Measurements from ENCODE around the gene WNT9A. TPM values are rescaled to one million over a fixed set of nuclear protein-coding genes. Genes with fewer than 3 reads are reported as not detected.

Gene WNT9A
- total and polyA plus RNA-seq, 9 of the 15 experiments (the other 6 are each of a cell fraction or from before 2014, with no cell fraction given), result 0.04 to 0.17 (median 0.10) TPM; not detected in 4

GRCh38 chr1:227923353-227924167 is 24.2 kb downstream of the WNT9A start (continued):
- TF ChIP-seq CHD7 (IDR thresholded peaks at IDR 0.05; ENCODE audit: low read depth, low read length), result no peak
- TF ChIP-seq E2F4 (CRISPR knock-in tag; IDR thresholded peaks at IDR 0.05; ENCODE audit: low read depth), result no peak
- TF ChIP-seq ZFX (CRISPR knock-in tag; IDR thresholded peaks at IDR 0.05), result no peak
- no peak for TF ChIP-seq RBBP5 (IDR thresholded peaks at IDR 0.05; ENCODE audit: borderline replicate concordance, insufficient read depth, low read length, poor library complexity, severe bottlenecking)
- no peak for TF ChIP-seq ATF1 (CRISPR knock-in tag; IDR thresholded peaks at IDR 0.05)
- TF ChIP-seq ATF1 (tag; IDR thresholded peaks at IDR 0.05), result no peak
- no peak for TF ChIP-seq KLF16 (IDR thresholded peaks at IDR 0.05)
- TF ChIP-seq SREBF2 (CRISPR knock-in tag; IDR thresholded peaks at IDR 0.05), result no peak
- no peak for TF ChIP-seq TCFL5 (CRISPR knock-in tag; conservative IDR thresholded peaks at IDR 0.05)
- TF ChIP-seq XRCC5 (IDR thresholded peaks at IDR 0.05; ENCODE audit: low read depth, low read length), result no peak
- TF ChIP-seq KDM2B (CRISPR knock-in tag; IDR thresholded peaks at IDR 0.05), result no peak
- TF ChIP-seq E2F8 (IDR thresholded peaks at IDR 0.05; ENCODE audit: low read depth, partially characterized antibody), result no peak
